GM12801 (cell line): Measurements from ENCODE around the gene CASP10.

Experiments used
- TF ChIP-seq, protein P1 (sequence below): IDR thresholded peaks from one replicate; pipeline ENCODE4 v1.5.1; 2011; ENCODE audit warnings: control low read depth; ENCODE audit not compliant: insufficient read length; ENCODE audit errors: extremely low read depth

Gene CASP10

DNA sequence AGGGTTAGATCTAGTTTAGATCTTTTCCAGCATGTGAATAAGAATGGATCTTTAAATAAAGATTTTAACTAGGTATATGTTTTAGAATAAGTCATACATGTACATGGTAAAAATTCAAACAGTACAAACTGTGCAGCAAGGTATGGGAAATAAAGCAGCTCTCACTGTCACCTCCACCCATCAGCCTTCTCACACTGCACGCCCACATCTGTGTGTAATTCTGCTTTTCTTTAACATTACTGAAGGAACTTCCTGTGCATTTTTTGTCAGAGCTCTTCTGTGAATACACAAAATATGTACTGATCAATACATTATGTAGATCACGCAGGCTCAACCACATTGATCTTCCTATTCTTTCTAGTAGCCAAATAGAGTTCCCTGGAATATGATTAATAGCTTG is 80.8 kb downstream of the CASP10 start:
- TF ChIP-seq, protein P1, sequence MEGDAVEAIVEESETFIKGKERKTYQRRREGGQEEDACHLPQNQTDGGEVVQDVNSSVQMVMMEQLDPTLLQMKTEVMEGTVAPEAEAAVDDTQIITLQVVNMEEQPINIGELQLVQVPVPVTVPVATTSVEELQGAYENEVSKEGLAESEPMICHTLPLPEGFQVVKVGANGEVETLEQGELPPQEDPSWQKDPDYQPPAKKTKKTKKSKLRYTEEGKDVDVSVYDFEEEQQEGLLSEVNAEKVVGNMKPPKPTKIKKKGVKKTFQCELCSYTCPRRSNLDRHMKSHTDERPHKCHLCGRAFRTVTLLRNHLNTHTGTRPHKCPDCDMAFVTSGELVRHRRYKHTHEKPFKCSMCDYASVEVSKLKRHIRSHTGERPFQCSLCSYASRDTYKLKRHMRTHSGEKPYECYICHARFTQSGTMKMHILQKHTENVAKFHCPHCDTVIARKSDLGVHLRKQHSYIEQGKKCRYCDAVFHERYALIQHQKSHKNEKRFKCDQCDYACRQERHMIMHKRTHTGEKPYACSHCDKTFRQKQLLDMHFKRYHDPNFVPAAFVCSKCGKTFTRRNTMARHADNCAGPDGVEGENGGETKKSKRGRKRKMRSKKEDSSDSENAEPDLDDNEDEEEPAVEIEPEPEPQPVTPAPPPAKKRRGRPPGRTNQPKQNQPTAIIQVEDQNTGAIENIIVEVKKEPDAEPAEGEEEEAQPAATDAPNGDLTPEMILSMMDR: no peak

DNA sequence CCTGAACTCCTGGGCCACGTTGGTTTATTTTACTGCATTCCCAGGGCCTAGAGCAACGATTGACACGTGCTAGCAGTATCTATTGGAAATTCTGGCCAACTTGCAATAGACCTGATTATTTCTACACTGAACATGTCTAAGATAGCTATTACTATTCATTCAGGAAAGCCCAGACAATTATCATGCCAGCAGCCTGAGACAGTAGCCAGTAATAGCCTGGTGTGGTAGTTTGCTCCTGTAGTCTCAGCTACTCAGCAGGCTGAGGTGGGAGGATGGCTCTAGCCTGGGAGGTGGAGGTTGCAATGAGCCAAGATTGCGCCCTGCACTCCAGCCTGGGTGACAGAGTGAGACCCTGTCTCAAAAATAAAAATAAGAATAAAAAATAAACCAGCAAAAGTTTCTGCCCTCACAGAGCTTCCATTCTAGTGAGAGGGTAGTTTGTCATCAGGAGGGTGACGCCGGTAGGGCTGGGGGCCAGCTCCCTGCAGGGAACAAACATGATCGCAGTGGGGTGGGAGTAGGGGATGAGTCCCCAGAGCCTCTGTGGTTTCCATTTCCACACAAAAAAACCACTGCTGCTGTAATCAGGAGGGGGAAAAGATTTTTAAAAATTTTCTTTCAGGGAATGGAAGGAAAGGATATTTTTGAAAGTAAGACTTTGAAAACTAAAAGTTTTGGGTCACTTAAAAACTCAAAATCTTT is 81.7 kb downstream of the CASP10 start:
- TF ChIP-seq, protein P1: no peak

DNA sequence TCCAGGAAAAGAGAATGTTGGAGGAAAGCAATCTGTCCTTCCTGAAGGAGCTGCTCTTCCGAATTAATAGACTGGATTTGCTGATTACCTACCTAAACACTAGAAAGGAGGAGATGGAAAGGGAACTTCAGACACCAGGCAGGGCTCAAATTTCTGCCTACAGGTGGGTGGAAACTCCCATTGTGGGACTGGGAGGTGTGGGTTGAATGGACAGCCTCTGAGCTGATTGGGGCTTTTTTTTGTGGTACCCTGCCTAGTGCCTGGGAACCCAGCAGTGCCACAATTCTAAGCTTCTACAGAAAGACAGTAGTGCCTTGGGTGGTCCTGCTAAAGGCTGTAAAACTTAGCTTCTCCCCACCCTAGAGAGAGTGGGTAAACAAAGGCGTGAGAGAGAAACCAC is 83.7 kb downstream of the CASP10 start:
- TF ChIP-seq, protein P1: no peak

DNA sequence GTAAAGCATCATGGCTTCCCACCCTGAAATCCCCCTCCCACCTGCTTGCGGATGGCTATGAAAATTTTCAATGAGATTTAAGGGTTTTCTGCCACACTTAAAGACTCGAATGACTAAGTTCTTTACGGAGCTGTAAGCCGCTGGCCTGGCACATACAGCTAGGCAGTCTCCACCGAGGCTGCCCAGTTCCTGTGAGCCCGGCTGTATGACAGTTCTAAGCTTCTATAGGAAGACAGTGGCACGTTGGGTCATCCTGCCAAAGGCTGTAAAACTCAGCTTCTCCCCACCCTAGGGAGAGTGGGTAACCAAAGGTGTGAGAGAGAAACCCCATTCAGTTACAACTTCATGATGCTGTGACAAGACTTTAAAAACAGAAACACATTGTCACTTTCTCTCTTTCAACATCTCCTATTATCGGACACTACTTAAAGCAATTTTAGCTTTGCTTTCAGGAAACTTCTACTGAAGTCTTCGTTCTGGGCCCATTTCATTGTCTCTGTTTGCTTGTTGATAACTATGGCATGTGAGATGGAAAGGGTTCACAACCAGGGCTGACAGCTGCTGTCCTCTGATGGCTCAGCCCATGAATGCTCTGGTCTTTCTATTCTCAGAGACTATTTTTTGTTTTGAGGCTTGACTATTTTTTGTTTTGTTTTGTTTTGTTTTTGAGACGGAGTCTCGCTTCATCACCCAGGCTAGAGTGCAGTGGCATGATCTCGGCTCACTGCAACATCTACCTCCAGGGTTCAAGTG is 84.5 kb downstream of the CASP10 start:
- TF ChIP-seq, protein P1: no peak

DNA sequence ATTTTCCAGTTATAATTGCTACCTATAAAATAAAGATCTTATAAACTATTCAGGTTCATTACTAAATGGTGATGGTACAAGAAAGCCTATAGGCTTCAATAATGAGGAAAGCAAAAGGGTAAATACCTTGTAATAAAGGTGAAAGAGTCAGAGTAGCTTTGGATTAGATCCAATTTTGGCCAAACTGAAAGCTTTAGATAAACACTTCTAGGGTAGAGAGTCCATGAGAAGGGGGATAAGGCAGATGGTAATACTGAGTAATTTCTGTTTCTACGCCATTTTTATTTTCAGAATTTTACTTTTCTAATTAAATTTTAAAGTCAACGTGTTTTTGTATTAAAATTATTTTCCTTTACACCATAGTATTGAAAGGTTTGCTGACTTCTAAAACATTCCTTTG is 86.8 kb downstream of the CASP10 start:
- TF ChIP-seq, protein P1: no peak

DNA sequence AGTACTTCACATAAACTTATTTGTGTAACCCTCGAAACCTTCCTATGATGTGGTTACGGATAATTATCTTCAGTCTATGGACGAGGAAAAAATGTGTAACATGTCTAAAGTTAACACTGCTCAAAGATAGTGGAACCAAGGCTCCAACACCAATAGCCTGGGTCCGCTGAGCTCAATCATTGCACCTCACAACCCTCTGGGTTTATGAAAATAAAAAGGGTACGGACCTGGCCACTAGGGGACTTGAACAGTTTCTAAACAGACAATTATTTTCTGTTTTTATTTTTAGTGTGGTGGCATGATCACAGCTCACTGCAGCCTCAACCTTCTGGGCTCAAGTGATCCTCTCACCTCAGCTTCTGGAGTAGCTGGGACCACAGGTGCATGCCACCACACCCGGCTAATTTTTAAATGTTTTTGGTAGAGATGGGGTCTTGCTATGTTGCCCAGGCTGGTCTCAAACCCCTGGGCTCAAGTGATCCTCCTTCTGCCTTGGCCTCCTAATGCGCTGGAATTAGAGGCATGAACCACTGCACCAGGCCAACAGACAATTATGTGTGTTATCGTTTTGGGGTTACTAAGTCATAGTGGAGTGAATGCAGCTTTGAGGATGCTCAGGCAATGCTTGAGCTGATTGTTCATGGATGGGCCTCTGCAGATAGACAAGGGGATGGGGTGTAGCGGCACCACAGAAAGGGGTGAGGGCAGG is 87.5 kb downstream of the CASP10 start:
- TF ChIP-seq, protein P1: no peak

DNA sequence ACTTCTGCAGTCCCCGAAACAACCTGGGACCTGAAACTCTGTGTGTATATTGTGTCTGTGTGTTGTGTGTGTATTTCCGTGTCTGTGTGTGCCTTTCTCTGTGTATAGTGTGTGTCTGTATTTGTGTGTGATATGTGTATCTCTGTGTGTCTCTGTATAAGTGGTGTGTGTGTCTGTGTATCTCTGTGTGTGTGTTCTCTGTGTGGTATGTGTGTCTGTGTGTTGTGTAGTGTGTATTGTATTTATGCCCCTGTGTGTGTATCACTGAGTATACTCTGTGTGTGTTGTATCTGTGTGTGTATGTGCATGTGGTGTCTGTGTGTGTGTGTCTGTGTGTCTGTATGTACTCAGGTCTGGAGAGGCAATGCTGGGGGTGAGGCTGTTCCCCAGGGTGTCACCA is 89.0 kb downstream of the CASP10 start:
- TF ChIP-seq, protein P1: no peak
